Measurements from ENCODE around the gene GRIN2B. TPM values are rescaled to one million over a fixed set of nuclear protein-coding genes. Genes with fewer than 3 reads are reported as not detected.

GRIN2B gene
- total and polyA plus RNA-seq, 10 of the 15 experiments (the other 5 are each of a cell fraction or from before 2014, with no cell fraction given) = under 0.01 TPM; not detected in 9

- TF ChIP-seq E2F8 (IDR thresholded peaks at IDR 0.05; ENCODE audit: low read depth, partially characterized antibody) (no peak), JUND (IDR thresholded peaks at IDR 0.05; ENCODE audit: low read depth, low read length) (no peak), SREBF2 (IDR thresholded peaks at IDR 0.05; ENCODE audit: low read length) (no peak), ZNF592 (IDR thresholded peaks at IDR 0.05) (no peak), MXI1 (IDR thresholded peaks at IDR 0.05; ENCODE audit: low read depth, low read length) (no peak), RUNX3 (IDR thresholded peaks at IDR 0.05; ENCODE audit: low read length) (no peak), PKNOX1 (IDR thresholded peaks at IDR 0.05) (no peak), ASH2L (IDR thresholded peaks at IDR 0.05; ENCODE audit: borderline replicate concordance, low read depth) (no peak), SIN3A (IDR thresholded peaks at IDR 0.05; ENCODE audit: low read depth, low read length) (no peak), SIX5 (IDR thresholded peaks at IDR 0.05; ENCODE audit: low read depth, low read length, severe bottlenecking) (no peak), ZNF24 (IDR thresholded peaks at IDR 0.05) (no peak)
Measured at GRCh38 chr12:14018080-14018479, 36.7 kb upstream of the GRIN2B start (continued).
